GM18502 (cell line): ENCODE data around the gene SMCO2.

Experiments
- ATAC-seq: cut with Tn5 transposase; IDR thresholded peaks from one replicate; pipeline ENCODE4 v1.9.1; 2021; ENCODE audit warnings: mild to moderate bottlenecking; ENCODE audit not compliant: unreplicated experiment, poor library complexity

SMCO2 gene

DNA sequence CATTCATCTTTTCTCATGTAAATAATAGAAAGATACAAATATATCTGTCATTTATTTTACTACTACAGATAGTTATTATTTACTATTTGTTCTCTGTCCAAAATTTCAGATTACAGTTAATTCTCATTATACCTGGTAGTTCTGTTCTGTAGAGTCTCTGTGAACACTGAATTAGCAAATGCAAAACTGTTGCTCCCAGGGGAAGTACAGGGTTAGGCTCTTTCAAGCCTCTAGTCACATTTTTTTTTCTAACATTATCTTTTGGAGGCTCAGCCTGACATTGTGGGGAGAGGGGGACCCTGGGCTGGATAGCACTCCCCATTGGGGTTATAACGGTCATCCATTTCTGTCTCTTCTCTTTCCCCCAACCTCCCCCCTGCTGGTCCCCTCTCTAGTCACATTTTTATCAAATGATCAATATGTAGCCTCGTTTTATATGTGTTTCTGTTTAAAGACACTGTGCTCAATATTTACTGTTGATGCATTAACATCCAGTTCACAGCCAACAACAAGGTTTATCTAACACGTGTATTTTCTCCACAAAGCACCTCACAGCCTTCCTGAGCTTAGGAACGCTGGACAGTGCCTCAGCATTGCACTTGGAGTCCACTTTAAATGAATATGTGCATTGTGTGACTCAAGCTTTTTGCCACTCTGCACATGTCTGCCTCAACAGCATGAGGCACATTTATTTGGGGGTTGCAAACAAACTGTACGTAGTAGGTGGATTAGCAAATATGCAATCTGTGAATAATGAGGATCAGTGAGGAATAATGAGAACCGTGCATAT is 4.7 kb downstream of the SMCO2 start:
- ATAC-seq, result no peak

DNA sequence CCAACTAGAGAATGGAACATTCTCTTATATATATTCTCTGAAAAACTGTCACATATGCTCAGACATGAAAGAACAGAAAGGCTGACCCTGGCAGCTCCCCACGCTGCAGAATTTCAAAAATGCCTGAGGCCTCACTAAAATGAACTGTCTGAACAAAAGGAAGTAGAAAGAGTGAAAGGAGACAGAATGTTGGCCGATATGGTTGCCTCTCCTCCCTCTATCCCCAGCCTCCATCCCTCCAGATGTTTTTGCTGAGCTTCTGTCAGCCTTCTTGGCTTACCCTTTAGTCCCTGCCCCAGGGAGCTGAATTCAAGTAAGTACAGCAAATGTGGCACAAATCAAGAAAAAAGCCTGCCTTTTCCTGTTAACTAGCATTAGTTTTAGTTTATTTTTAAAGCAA is 6.9 kb downstream of the SMCO2 start:
- no peak for ATAC-seq

DNA sequence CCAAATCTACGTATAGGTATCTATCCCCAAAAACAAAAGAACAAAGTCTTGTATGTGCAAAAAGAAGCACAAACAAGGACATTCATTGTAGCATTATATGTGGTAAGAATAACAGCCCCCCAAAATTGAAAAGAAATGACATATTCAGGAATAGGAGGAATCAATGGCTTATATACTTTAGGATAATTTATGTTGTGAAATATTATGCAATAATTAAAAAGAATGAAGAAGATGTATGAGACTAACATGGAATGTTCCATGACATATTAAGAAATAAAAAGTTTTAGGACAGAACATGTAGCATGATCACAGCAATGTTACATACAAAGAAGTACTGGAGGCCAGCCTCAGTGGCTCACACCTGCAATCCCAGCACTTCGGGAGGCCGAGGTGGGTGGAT is 9.1 kb downstream of the SMCO2 start:
- no peak for ATAC-seq

DNA sequence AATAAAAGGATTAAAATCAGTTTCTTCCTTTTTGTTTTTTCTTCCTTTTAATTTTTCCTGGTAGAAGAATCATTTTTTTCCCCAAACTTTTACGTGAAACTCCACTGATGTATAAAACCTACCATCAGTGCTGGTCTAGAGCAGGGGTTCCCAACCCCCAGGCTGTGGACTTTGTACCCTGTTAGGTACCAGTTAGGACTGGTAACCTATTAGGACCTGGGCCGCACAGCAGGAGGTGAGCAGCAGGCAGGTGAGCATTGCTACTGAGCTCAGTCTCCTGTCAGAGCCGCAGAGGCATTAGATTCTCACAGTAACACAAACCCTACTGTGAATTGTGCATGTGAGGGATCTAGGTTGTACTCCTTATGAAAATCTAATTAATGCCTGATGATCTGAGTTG is 10.1 kb downstream of the SMCO2 start:
- no peak for ATAC-seq

DNA sequence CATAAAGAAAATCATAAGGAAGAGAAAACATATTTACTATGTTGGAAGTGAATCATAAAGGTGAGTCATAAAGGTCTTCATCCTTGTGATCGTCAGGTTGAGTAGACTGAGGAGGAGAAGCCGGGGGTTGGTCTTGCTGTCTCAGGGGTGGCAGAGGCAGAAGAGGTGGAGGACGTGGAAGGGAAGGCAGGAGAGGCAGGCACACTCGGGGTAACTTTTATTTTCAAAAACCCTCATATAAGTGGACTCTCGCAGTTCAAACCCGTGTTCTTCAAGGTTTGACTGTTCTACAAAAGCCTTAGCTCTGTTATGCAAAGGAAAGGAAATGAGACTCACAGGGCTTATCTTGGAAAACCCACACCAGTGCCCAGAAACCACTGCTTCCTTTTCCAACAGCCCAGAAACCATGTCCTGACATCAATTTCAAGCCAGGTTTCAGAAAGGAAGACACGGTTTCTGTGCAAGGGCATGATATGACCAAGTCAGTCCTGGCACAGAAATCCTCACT is 14.0 kb downstream of the SMCO2 start:
- peak; percentile 53 for ATAC-seq

DNA sequence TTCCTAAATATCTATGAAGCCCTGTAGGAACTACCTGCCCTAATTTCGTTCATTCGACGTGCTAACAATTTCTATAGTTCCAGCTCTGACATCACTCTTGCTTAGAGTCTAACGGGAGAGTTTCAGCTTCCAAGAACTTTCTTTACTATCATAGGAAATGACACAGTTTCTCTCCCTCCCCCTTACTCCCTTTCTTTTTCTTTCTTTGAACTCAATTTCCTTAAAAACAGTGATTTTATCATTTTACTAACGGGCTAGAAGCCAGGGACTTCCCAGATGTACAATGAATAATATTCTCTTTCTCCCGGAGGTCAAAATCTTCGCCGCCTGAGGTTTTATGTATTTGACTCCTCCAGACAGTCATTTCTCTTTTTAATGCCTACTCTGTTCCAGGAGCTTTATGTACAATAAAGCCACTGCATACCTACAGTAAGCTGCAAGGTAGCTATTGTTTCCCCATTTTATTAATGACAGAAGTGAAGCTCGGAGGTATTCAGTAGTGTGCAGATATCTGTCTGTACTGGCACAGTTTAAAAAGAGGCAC is 15.7 kb downstream of the SMCO2 start:
- ATAC-seq, result no peak

DNA sequence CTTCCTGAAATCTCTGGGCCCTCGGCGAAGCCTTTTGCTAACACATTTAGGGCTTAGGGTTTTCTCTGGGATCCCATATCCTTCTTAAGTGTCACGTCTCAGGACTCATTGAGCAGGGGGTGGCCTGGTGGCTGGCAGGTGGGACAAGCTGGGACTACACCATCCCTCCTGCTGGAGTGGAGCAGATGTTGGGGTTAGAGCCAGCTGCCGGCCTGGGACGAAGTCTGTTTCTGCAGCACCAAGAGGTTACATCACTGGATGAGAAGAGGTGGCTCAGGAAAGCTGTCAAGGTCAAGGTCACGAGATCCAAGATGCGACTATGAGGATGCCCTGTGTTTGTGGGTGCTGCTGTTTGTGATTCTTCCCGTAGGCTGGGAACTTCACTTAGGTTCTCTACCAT is 16.3 kb downstream of the SMCO2 start:
- ATAC-seq, result no peak

DNA sequence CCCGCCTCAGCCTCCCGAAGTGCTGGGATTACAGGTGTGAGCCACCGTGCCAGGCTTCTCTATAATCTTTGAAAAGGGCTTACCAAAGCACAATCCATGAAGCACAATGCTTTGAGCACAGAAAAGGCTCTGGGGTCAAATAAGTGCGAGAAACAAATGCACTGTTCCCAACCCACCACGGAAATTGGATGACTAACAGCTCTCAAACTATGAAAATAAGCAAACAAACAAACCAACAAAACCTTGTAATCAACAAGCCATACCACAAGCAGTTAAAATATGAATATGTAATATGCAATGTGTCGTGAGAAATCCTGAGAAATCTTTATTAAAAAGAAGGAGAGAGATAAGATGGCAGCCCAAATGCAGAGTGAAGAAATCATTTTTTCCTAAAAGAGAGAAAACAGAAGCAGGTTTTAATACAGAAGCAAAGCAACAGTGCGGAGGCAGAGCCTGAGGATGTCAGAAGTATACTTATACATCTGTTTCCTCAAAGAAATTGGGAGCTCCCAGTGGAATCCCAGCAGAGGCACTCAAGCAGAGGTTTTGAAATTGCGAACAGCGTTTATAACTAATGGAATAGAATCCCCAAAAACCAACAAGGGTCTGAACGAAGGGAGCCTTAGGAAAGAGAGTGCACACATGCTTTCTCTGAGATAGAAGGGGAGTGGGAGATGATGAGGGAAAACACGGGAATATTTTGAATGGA is 17.1 kb downstream of the SMCO2 start:
- ATAC-seq, result no peak

DNA sequence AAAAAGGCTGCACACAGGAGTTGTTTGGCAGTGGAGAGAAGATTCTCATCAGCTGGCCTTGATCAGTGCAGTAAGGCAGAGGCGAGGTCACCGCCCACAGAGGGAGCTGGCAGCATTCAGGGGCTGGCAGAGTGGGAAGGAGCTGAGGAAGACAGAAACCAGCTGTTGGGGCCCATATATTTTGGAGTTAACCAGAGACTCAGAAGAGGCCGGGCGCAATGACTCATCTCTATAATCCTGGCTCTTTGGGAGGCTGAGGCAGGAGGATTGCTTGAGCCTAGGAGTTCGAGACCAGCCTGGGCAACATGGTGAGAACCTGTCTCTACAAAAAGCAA is 17.7 kb downstream of the SMCO2 start:
- ATAC-seq, result no peak

DNA sequence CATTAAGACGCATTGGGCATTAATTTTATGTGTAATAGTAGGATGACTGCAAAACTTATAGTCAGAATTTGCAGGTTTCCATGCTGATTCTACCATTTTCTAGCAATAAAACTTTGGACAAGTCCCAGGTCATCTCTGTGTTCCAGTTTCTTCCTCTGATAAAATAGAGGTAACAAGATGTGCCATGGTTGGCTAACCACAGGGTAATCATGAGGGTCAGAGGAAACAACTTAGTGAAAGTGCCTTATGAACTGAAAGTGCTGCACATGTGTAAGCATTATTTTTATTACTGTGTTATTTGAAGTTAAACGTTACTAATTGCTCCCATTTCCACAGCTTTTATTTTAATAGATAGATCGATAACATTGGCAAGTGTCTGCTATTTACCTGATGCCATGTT is 21.1 kb downstream of the SMCO2 start:
- ATAC-seq, result peak; percentile 44

DNA sequence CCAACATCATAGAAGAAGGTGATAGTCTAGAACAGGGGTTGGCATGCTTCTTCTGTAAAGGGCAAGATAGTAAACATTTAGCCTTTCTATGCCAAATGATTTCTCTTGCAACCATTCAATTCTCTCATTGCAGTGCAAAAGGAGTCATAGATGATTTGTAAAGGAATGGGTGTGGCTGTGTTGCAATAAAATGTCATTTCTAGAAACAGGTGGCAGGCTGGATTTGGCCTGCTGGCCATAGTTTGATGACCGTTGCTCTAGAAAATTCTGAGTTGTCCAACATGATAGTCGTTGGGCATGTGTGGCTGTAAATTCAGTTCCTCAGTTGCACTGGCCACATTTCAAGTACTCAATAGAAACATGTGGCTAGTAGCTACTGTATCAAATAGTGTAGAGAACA is 21.7 kb downstream of the SMCO2 start:
- ATAC-seq, result no peak

DNA sequence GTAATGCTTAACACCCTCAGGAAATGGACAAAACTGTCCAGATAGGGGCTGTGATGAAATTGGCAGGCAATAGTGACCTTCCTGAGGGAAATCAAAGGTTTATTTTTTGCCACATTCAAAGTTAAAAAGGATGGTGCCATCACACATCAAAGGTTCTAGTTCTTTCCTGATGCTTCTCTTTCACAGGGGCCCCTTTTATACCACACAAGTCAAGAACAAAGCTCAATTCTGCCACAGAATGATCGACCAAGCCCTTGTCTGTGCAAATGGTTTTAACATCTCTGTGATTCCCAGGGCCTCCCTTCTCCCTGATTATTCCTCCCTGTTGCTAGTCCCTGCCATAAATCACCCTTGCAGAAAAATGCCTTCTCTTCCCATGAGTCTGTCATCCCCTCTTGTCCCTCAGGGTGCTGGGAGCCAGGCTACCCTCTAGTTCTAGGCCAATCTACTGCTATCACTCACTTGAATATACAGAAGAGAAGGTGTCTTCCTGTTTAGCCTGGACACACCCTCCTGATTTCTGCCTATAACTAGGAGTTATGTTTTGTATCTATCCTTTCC is 22.7 kb downstream of the SMCO2 start:
- ATAC-seq, result no peak

DNA sequence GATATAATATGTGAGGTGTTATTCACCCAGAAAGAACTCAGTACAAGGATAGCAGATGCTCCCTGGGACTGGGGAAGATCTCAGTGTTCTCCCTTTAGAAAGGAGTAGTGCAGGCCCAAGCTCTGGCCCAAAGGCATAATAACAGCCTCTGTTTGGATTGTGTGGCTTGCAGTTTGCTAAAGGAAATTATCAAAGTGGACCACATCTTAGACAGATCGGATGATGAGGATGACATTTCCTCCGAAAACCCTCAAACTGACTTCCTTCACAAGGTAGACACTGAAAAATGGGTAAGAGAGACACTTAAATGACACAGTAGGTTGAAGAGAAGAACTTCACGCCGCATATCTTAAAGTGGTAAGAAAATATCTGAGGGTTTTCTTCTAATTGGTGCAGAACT is 26.1 kb downstream of the SMCO2 start:
- no peak for ATAC-seq

DNA sequence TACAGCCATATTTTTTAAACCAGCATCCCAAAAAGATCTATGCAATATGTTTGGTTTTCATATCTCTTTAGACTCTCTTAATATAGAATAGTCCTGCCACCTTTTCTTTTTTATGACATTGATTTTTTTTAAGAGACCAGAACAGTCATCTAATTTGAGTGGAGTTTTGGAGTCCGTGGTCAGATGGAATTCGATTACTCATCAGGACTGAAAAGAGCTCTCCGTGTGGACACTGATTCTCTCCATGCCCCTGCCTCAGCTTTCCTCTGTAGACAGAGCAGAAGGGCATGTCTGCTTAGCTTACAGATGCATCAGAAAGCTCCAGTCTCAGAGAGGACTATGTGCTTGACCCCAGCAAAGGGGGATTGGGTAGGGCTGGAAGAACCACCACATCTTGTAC is 27.8 kb downstream of the SMCO2 start:
- ATAC-seq, result no peak

DNA sequence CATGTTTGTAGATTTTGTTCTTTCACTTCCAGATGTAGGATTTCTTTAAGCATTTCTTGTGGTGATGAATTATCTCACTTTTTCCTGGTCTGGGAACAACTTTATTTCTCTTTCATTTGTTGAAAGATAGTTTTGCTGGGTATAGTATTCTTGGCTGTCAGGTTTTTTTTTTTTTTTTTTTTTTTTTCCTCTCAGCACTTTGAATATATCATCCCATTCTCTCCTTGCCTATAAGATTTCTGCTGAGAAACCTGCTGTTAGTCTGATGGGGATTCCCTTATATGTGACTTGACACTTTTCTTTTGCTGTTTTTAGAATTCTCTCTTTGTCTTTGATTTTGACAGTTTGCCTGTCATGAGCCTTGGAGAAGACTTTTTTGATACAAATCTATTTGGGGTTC is 30.5 kb downstream of the SMCO2 start:
- no peak for ATAC-seq

DNA sequence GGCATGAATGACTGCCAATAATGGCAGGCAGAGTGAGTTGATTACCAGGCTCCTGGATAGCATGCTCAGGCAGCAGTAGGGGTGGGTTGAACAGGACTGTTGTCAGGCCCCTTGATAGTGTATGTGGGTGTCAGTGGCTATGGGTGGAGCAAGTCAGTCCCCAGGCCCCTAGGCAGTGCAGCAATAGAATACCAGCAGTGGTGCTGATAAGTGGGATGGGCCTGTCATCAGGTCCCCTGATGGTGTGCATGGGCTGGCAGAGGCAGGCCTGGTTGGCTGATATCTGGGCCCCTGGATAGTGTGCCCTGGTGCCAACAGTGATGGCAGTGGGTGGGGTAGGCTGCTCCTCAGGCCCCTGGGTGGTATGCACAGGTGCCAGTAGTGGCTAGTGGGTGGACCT is 32.4 kb downstream of the SMCO2 start:
- ATAC-seq, result no peak

DNA sequence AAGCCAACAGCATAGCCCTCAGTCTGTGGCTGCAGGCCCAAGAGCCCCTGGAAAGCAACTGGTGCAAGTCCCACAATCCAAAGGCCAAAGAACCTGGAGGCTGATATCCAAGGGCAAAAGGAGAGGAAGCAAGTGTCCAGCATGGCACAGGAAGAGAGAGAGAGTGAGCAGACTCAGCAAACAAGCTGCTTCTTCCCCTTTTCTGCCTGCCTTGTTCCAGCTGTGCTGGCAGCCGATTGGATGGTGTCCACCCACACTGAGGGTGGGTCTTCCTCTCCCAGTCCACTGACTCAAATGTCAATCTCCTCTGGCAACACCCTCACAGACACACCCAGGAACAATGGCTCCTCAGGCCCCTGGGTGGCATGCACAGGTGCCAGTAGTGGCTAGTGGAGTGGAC is 33.5 kb downstream of the SMCO2 start:
- no peak for ATAC-seq

DNA sequence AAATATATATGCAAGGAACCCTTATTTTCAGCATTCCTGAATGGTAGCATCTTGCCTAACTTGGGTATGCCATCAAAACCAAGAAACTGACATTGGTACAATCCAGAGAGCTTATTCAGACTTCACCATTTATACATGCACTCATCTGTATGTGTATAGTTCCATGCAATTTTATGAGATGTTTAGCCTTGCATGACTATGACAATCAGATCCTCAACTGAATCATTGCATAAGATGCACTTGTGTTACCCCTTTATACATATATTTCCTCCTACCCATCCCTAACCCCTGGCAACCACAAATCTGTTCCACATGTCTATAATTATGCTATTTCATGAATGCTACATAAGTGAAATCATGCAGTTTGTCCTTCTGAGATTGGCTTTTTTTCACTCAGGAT is 40.4 kb downstream of the SMCO2 start:
- ATAC-seq, result no peak

DNA sequence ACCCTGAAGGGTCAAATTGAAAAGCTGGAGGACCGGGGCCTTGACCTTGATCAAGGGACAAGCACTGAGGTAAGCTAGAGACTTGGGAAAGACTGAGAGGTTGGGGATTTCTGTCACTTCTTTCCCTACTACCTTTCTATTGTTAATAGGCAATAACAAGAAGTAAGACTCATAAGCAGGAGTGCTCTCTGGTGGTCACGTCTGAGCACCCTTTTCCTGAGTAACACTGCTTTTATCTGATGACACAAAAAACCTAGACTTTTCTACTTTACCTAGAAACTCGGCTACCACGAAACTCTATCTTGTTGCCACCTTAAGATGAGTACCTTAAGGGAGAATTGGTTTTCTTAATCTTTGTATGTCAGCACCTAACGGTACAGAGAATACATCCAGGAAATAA is 41.9 kb downstream of the SMCO2 start:
- no peak for ATAC-seq

DNA sequence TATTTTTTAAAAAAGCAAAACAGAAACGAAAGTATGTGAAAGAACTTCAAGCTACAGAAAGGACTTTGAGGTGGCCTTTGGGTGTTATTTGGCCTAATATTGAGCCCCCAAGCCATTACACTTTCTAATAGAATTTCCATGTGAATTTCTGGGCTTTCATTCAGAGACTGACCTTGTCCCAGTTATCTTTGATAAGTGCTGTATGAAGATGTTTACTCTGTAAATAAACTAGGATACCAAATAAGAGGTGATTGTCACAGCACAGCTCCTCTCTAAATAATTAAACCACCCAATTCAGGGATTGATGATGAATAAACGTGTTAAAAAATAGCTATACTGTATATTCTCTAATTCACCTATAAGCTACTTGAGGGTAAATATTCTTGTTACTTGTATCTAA is 44.7 kb downstream of the SMCO2 start:
- no peak for ATAC-seq

DNA sequence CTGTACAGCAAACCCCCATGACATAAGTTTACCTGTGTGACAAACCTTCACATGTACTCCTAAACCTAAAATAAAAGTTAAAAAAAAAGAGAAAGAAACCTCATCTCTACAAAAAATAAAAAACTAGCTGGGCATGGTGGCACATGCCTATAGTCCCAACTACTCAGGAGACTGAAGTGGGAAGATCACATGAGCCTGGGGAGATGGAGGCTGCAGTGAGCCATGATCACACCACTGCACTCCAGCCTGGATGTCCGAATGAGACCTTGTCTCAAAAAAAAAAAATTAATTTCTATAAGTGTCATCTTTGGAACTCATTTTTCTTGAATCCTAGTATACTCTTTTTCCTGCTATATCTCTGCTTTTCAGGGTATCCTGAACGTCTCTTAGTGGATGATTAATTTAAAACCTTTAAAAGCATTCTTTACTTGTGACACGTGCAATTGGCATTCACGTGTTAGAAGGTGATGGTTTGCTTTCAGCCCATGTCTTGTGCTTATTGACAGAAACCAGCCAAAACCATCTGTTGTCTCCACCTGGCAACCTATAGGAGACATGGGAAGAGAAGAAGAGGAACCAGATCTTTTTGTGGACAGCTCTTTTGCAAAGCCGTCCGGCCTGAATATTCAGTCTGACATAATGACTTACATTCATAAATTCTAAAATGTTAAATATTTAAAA is 46.9 kb downstream of the SMCO2 start:
- ATAC-seq, result no peak
